ENCODE data around the gene FAM222A.

Gene FAM222A

GRCh38 chr12:109760930-109761921 lies 47.6 kb downstream of the FAM222A start:
- DNase-seq = no peak

GRCh38 chr12:109762071-109762672 lies 48.5 kb downstream of the FAM222A start:
- no peak for DNase-seq

- DNase-seq = no peak
Observed at GRCh38 chr12:109762673-109763191, 49.1 kb downstream of the FAM222A start.

- no peak for DNase-seq
Observed at GRCh38 chr12:109763201-109763841, 49.7 kb downstream of the FAM222A start.

- no peak for DNase-seq
Observed at GRCh38 chr12:109764123-109764522, 50.5 kb downstream of the FAM222A start.

- no peak for DNase-seq
Observed at GRCh38 chr12:109764776-109765445, 51.3 kb downstream of the FAM222A start.

- no peak for DNase-seq
Observed at GRCh38 chr12:109765446-109765810, 51.8 kb downstream of the FAM222A start.

GRCh38 chr12:109766251-109766778 lies 52.7 kb downstream of the FAM222A start:
- DNase-seq = no peak

GRCh38 chr12:109767456-109767855 lies 53.8 kb downstream of the FAM222A start:
- no peak for DNase-seq

GRCh38 chr12:109767991-109768900 lies 54.6 kb downstream of the FAM222A start:
- no peak for DNase-seq

GRCh38 chr12:109768901-109769670 lies 55.5 kb downstream of the FAM222A start:
- DNase-seq = no peak

GRCh38 chr12:109770104-109770860 lies 56.7 kb downstream of the FAM222A start:
- DNase-seq = no peak

GRCh38 chr12:109770861-109771670 lies 57.4 kb downstream of the FAM222A start:
- DNase-seq = no peak

- DNase-seq = no peak
Observed at GRCh38 chr12:109771746-109772621, 58.4 kb downstream of the FAM222A start.

GRCh38 chr12:109772622-109773321 lies 59.1 kb downstream of the FAM222A start:
- no peak for DNase-seq

- no peak for DNase-seq
Observed at GRCh38 chr12:109773384-109774011, 59.9 kb downstream of the FAM222A start.

Measured in activated naive CD4-positive, alpha-beta T cell treated with anti-CD3 and anti-CD28 coated beads, Interleukin-2, amount 50 U/mL, for 16 hours (primary cell).